HEK293 (cell line): ENCODE data around the gene KCNIP4.

Experiments
- CTCF ChIA-PET: fragments of 350-600 bp; formaldehyde crosslinking; extraction: SDS; loops from one replicate; lab custom pipeline; 2021; ENCODE audit warnings: antibody characterized with exemption; lab: Yijun Ruan, JAX
- POLR2A ChIA-PET: fragments of 300-600 bp; formaldehyde crosslinking; extraction: SDS; loops from one replicate; lab custom pipeline; 2020; ENCODE audit warnings: antibody characterized with exemption, inconsistent platforms; lab: Yijun Ruan, JAX
- H3K27ac ChIP-seq: fragments of 200-500 bp; sonication (Bioruptor generic); 2 replicates; pipeline ENCODE4 v1.5.1; 2014; ENCODE audit warnings: low read depth, low read length, control low read depth, inconsistent platforms; ENCODE audit errors: extremely low read depth
- H3K36me3 ChIP-seq, 2 experiments: fragments of 200-500 bp in 1 of 2; sonication (Bioruptor generic) in 1 of 2; 1 replicate in 1 of 2; 2 replicates in 1 of 2; pipeline ENCODE4 v1.5.1; 2014 to 2017; ENCODE audit warnings: inconsistent platforms in 2 of 2, low read length in 2 of 2; ENCODE audit not compliant: control insufficient read depth in 2 of 2, insufficient read depth in 1 of 2
- H3K4me1 ChIP-seq: fragments of 200-500 bp; sonication (Bioruptor generic); 2 replicates; pipeline ENCODE4 v1.5.1; 2014; ENCODE audit warnings: mild to moderate bottlenecking, low read length, inconsistent platforms; ENCODE audit not compliant: control insufficient read depth, insufficient read depth
- H3K4me3 ChIP-seq: 2 replicates; pipeline ENCODE4 v1.5.1; 2011; ENCODE audit warnings: low read depth, mild to moderate bottlenecking, control low read depth, low read length, moderate library complexity
- H3K9me3 ChIP-seq: fragments of 200-500 bp; sonication (Bioruptor generic); 2 replicates; pipeline ENCODE4 v1.5.1; 2014; ENCODE audit warnings: low read depth, low read length, inconsistent platforms; ENCODE audit not compliant: control insufficient read depth, insufficient read depth
- GFI1B ChIP-seq: fragments of 450-650 bp; formaldehyde crosslinking; IDR thresholded peaks from 2 replicates; pipeline ENCODE4 v1.5.1; 2016; ENCODE audit warnings: missing biosample characterization, missing genetic modification characterization
- GLI2 ChIP-seq: fragments of 450-650 bp; formaldehyde crosslinking; IDR thresholded peaks from 2 replicates; pipeline ENCODE4; 2017; ENCODE audit warnings: missing biosample characterization, missing genetic modification characterization, low read depth, borderline replicate concordance
- GLIS1 ChIP-seq: fragments of 450-650 bp; formaldehyde crosslinking; IDR thresholded peaks from 2 replicates; pipeline ENCODE4 v1.5.1; 2016; ENCODE audit warnings: missing biosample characterization, missing genetic modification characterization
- TCF7L2 ChIP-seq: IDR thresholded peaks from 2 replicates; pipeline ENCODE4 v1.6.1; 2011; ENCODE audit warnings: low read depth, mild to moderate bottlenecking, inconsistent platforms, low read length, moderate library complexity, borderline replicate concordance
- ZBTB20 ChIP-seq: fragments of 450-650 bp; formaldehyde crosslinking; IDR thresholded peaks from 2 replicates; pipeline ENCODE4 v1.5.1; 2016; ENCODE audit warnings: missing biosample characterization, missing genetic modification characterization
- ZFP37 ChIP-seq: fragments of 450-650 bp; formaldehyde crosslinking; IDR thresholded peaks from 2 replicates; pipeline ENCODE4 v1.5.1; 2016; ENCODE audit warnings: missing biosample characterization, missing genetic modification characterization
- ZNF146 ChIP-seq: fragments of 450-650 bp; formaldehyde crosslinking; IDR thresholded peaks from 2 replicates; pipeline ENCODE4 v1.5.1; 2016; ENCODE audit warnings: missing biosample characterization, missing genetic modification characterization
- ZNF16 ChIP-seq: fragments of 450-650 bp; formaldehyde crosslinking; IDR thresholded peaks from 2 replicates; pipeline ENCODE4 v1.5.1; 2016; ENCODE audit warnings: low read depth, missing biosample characterization, missing genetic modification characterization
- ZNF221 ChIP-seq: fragments of 450-650 bp; formaldehyde crosslinking; IDR thresholded peaks from 2 replicates; pipeline ENCODE4 v1.5.1; 2017; ENCODE audit warnings: missing biosample characterization, missing genetic modification characterization, borderline replicate concordance
- ZNF248 ChIP-seq: fragments of 450-650 bp; formaldehyde crosslinking; IDR thresholded peaks from 2 replicates; pipeline ENCODE4 v1.5.1; 2017; ENCODE audit warnings: missing biosample characterization, missing genetic modification characterization
- ZNF521 ChIP-seq: fragments of 450-650 bp; formaldehyde crosslinking; IDR thresholded peaks from 2 replicates; pipeline ENCODE4 v1.5.1; 2017; ENCODE audit warnings: missing biosample characterization, mild to moderate bottlenecking, missing genetic modification characterization
- ZNF529 ChIP-seq: fragments of 450-650 bp; formaldehyde crosslinking; IDR thresholded peaks from 2 replicates; pipeline ENCODE4 v1.5.1; 2017; ENCODE audit warnings: missing genetic modification characterization, missing biosample characterization; ENCODE audit not compliant: insufficient replicate concordance
- ZNF530 ChIP-seq: fragments of 450-650 bp; formaldehyde crosslinking; IDR thresholded peaks from 2 replicates; pipeline ENCODE4 v1.5.1; 2016; ENCODE audit warnings: low read depth, missing biosample characterization, missing genetic modification characterization
- ZNF561 ChIP-seq: fragments of 450-650 bp; IDR thresholded peaks from 2 replicates; pipeline ENCODE4 v1.5.1; 2018; ENCODE audit warnings: missing biosample characterization, missing genetic modification characterization, borderline replicate concordance
- ZNF571 ChIP-seq: fragments of 450-650 bp; formaldehyde crosslinking; IDR thresholded peaks from 2 replicates; pipeline ENCODE4 v1.5.0; 2017; ENCODE audit warnings: missing biosample characterization, missing genetic modification characterization
- ZNF600 ChIP-seq: fragments of 450-650 bp; formaldehyde crosslinking; IDR thresholded peaks from 2 replicates; pipeline ENCODE4 v1.5.1; 2016; ENCODE audit warnings: missing biosample characterization, missing genetic modification characterization
- ZNF621 ChIP-seq: fragments of 450-650 bp; formaldehyde crosslinking; IDR thresholded peaks from 2 replicates; pipeline ENCODE4 v1.5.1; 2017; ENCODE audit warnings: missing biosample characterization, missing genetic modification characterization
- ZNF701 ChIP-seq: fragments of 450-650 bp; formaldehyde crosslinking; IDR thresholded peaks from 2 replicates; pipeline ENCODE4 v1.5.1; 2016; ENCODE audit warnings: missing biosample characterization, missing genetic modification characterization
- ZNF768 ChIP-seq: fragments of 450-650 bp; formaldehyde crosslinking; IDR thresholded peaks from 2 replicates; pipeline ENCODE4 v1.5.1; 2018; ENCODE audit warnings: missing biosample characterization, mild to moderate bottlenecking, missing genetic modification characterization
- ZNF791 ChIP-seq: fragments of 450-650 bp; formaldehyde crosslinking; IDR thresholded peaks from 2 replicates; pipeline ENCODE4 v1.5.1; 2016; ENCODE audit warnings: missing biosample characterization, missing genetic modification characterization
- ZNF830 ChIP-seq: fragments of 450-650 bp; IDR thresholded peaks from 2 replicates; pipeline ENCODE4 v1.5.0; 2018; ENCODE audit warnings: missing biosample characterization, missing genetic modification characterization, low read depth, mild to moderate bottlenecking, moderate library complexity
- TF ChIP-seq, protein P1 (sequence below): fragments of 450-650 bp; formaldehyde crosslinking; IDR thresholded peaks from 2 replicates; pipeline ENCODE4 v1.5.1; 2016; ENCODE audit warnings: missing biosample characterization, missing genetic modification characterization
- TF ChIP-seq, protein P2 (sequence below): fragments of 450-650 bp; formaldehyde crosslinking; IDR thresholded peaks from 2 replicates; pipeline ENCODE4 v1.5.0; 2017; ENCODE audit warnings: missing biosample characterization, missing genetic modification characterization, borderline replicate concordance
- TF ChIP-seq, protein P3 (sequence below): fragments of 450-650 bp; formaldehyde crosslinking; IDR thresholded peaks from 2 replicates; pipeline ENCODE4 v1.5.1; 2016; ENCODE audit warnings: missing biosample characterization, missing genetic modification characterization
- TF ChIP-seq, protein P4 (sequence below): fragments of 450-650 bp; formaldehyde crosslinking; IDR thresholded peaks from 2 replicates; pipeline ENCODE4 v1.5.1; 2016; ENCODE audit warnings: missing biosample characterization, missing genetic modification characterization, low read depth

Gene KCNIP4

DNA sequence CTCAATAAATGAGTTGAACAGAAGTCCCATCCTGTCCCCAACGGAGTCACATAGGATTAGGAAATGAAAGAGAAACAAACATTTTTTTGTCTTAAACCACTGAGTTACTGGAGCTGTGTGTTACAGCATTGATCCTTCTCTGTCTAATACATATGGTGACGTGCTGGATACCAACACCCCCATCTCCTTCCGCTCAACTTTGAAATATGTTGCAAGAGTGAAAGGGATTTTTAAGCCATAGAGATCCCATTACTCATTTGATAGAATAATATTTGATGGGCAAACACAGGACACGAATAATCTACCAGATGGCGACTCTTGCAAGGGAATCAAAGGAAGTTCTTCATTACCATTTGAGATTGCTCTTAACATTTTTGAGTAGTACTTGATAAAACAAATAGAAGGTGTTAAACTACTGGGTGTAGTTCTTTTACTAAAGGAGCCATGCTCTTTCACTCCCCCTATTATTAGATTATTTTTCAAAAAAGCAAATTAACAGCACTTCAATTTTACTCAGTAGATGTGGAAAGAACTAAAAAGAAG lies 1107.9 kb downstream of the KCNIP4 start (continued):
- TF ChIP-seq TCF7L2 (no peak), ZNF16 (tag by site-specific recombination) (no peak), GFI1B (no peak), ZNF830 (tag by site-specific recombination) (no peak), GLIS1 (no peak), ZNF248 (tag by site-specific recombination) (no peak), ZNF529 (tag by site-specific recombination) (no peak)
- TF ChIP-seq, protein P1, sequence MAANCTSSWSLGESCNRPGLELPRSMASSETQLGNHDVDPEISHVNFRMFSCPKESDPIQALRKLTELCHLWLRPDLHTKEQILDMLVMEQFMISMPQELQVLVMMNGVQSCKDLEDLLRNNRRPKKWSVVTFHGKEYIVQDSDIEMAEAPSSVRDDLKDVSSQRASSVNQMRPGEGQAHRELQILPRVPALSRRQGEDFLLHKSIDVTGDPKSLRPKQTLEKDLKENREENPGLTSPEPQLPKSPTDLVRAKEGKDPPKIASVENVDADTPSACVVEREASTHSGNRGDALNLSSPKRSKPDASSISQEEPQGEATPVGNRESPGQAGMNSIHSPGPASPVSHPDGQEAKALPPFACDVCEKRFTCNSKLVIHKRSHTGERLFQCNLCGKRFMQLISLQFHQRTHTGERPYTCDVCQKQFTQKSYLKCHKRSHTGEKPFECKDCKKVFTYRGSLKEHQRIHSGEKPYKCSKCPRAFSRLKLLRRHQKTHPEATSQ (tag by site-specific recombination), result no peak

DNA sequence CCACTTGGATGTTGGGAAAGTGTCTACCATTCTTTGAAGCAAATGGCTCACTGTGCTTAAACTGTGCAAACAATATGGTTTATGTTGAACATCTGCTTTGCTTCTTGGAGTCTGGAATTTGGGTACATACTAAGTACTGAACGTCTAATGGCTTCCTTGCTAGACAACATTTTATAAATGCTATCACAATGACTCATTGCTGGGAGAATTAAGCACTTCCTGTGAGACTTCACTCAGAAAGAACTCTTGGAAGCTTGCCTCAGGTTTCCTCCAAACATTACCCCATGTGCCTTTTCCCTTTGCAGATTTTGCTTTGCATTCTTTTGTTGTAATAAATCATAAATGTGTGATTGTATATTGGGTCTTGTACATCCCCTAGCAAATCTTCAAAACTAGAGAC lies 1108.6 kb downstream of the KCNIP4 start:
- H3K27ac ChIP-seq, result no peak overlapping the region
- TF ChIP-seq ZNF561 (tag by site-specific recombination) (no peak), ZNF146 (no peak), GLI2 (tag by site-specific recombination) (no peak), ZNF600 (tag by site-specific recombination) (no peak), ZBTB20 (tag by site-specific recombination) (no peak), ZNF221 (tag by site-specific recombination) (no peak), ZNF621 (tag by site-specific recombination) (no peak), ZNF530 (no peak), ZNF768 (tag by site-specific recombination) (no peak), ZNF521 (tag by site-specific recombination) (no peak), ZNF791 (no peak), GFI1B (no peak), ZNF571 (tag by site-specific recombination) (no peak), ZFP37 (tag by site-specific recombination) (no peak), ZNF701 (tag by site-specific recombination) (no peak)
- TF ChIP-seq, protein P2, sequence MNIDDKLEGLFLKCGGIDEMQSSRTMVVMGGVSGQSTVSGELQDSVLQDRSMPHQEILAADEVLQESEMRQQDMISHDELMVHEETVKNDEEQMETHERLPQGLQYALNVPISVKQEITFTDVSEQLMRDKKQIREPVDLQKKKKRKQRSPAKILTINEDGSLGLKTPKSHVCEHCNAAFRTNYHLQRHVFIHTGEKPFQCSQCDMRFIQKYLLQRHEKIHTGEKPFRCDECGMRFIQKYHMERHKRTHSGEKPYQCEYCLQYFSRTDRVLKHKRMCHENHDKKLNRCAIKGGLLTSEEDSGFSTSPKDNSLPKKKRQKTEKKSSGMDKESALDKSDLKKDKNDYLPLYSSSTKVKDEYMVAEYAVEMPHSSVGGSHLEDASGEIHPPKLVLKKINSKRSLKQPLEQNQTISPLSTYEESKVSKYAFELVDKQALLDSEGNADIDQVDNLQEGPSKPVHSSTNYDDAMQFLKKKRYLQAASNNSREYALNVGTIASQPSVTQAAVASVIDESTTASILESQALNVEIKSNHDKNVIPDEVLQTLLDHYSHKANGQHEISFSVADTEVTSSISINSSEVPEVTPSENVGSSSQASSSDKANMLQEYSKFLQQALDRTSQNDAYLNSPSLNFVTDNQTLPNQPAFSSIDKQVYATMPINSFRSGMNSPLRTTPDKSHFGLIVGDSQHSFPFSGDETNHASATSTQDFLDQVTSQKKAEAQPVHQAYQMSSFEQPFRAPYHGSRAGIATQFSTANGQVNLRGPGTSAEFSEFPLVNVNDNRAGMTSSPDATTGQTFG (tag by site-specific recombination), result no peak
- TF ChIP-seq, protein P3, sequence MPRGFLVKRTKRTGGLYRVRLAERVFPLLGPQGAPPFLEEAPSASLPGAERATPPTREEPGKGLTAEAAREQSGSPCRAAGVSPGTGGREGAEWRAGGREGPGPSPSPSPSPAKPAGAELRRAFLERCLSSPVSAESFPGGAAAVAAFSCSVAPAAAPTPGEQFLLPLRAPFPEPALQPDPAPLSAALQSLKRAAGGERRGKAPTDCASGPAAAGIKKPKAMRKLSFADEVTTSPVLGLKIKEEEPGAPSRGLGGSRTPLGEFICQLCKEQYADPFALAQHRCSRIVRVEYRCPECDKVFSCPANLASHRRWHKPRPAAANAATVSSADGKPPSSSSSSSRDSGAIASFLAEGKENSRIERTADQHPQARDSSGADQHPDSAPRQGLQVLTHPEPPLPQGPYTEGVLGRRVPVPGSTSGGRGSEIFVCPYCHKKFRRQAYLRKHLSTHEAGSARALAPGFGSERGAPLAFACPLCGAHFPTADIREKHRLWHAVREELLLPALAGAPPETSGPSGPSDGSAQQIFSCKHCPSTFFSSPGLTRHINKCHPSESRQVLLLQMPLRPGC (tag by site-specific recombination), result no peak
- TF ChIP-seq, protein P4, sequence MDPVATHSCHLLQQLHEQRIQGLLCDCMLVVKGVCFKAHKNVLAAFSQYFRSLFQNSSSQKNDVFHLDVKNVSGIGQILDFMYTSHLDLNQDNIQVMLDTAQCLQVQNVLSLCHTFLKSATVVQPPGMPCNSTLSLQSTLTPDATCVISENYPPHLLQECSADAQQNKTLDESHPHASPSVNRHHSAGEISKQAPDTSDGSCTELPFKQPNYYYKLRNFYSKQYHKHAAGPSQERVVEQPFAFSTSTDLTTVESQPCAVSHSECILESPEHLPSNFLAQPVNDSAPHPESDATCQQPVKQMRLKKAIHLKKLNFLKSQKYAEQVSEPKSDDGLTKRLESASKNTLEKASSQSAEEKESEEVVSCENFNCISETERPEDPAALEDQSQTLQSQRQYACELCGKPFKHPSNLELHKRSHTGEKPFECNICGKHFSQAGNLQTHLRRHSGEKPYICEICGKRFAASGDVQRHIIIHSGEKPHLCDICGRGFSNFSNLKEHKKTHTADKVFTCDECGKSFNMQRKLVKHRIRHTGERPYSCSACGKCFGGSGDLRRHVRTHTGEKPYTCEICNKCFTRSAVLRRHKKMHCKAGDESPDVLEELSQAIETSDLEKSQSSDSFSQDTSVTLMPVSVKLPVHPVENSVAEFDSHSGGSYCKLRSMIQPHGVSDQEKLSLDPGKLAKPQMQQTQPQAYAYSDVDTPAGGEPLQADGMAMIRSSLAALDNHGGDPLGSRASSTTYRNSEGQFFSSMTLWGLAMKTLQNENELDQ (tag by site-specific recombination), result no peak
- ChIA-PET CTCF (interaction anchor here (0.6 kb wide), 1 partner anchor 802 kb away, joined by 4 read pairs; no protein-coding TSS in a partner anchor), POLR2A (no interaction called here)
- no peaks in the 10 kb centered on the region for H3K4me1 ChIP-seq
- no peaks in the 10 kb centered on the region for H3K36me3 ChIP-seq
- H3K4me3 ChIP-seq, result no peak overlapping the region
- no peaks in the 10 kb centered on the region for H3K9me3 ChIP-seq
